Uterus (tissue), 4 donors: ENCODE results near the gene XYLT1. TPM values are rescaled to one million over a fixed set of nuclear protein-coding genes. Genes with fewer than 3 reads are reported as not detected.
A peak's percentile ranks its signal among the peaks of the same experiment; 100 is the strongest.

Source experiments
- DNase-seq, 2 donors: peaks; one replicate each; pipeline ENCODE4 v3.0.0-alpha.2; 2019 to 2020
- H3K27ac ChIP-seq, 2 donors: fragments of 200-600 bp; sonication (generic); 1 replicate in 1 of 2; 2 replicates in 1 of 2; pipeline ENCODE4 v1.5.1; 2016 to 2018
- H3K27me3 ChIP-seq, 2 donors: fragments of 200-600 bp; sonication (generic); one replicate each; pipeline ENCODE4 v1.5.1; 2018 to 2019; ENCODE audit warnings: control low read depth in 1 of 2
- H3K36me3 ChIP-seq, 2 donors: fragments of 200-600 bp; sonication (generic); one replicate each; pipeline ENCODE4 v1.5.1; 2019; ENCODE audit warnings: control low read depth in 1 of 2
- H3K4me1 ChIP-seq, 2 donors: fragments of 200-600 bp; sonication (generic); one replicate each; pipeline ENCODE4 v1.5.1; 2018 to 2019; ENCODE audit warnings: control low read depth in 1 of 2
- H3K4me3 ChIP-seq, 2 donors: fragments of 200-600 bp; sonication (generic); 1 replicate in 1 of 2; 2 replicates in 1 of 2; pipeline ENCODE4 v1.5.1; 2018 to 2019; ENCODE audit warnings: mild to moderate bottlenecking in 1 of 2
- H3K9me3 ChIP-seq, 2 donors: fragments of 200-600 bp; sonication (generic); one replicate each; pipeline ENCODE4 v1.5.1; 2019; ENCODE audit warnings: control low read depth in 1 of 2
- CTCF ChIP-seq, 4 experiments: fragments of 200-600 bp in 2 of 4; fragments of 450-650 bp in 2 of 4; sonication (generic) in 2 of 4; IDR thresholded peaks; one replicate each; pipeline ENCODE4 v1.5.1; 2016 to 2019; ENCODE audit warnings: antibody characterized with exemption in 4 of 4, mild to moderate bottlenecking in 2 of 4, moderate library complexity in 1 of 4
- POLR2A ChIP-seq, 2 donors: fragments of 450-650 bp; IDR thresholded peaks; one replicate each; pipeline ENCODE4 v1.6.1; 2016; ENCODE audit warnings: antibody characterized with exemption in 2 of 2, mild to moderate bottlenecking in 1 of 2, moderate library complexity in 1 of 2
- intact Hi-C: fragments of 100-400 bp; cut with DNase I; formaldehyde crosslinking; loops from one replicate; pipeline ENCODE4 v1.15.1; 2023; ENCODE audit warnings: low total_unique reads
- total RNA-seq, 4 donors: library from RNA; depleted of rRNA in 3 of 4; stranded (reverse); fragments of >200 nt in 3 of 4; gene quantifications; one replicate each; pipeline versions ENCODE4 v1.1.0 to v1.2.4, GENCODE V29; 2014 to 2023
- donor health status: DM: yes; HTN: yes; CAD: no.

XYLT1 gene
- total RNA-seq, 4 donors from 2014 or later, result 1.5 to 42.2 (median 15.7) TPM

- no peaks in the 10 kb centered on the region for H3K4me1 ChIP-seq
- H3K27me3 ChIP-seq, result no peaks in the 10 kb centered on the region
- no peak overlapping the region for H3K4me3 ChIP-seq
- intact Hi-C loops, result no loop called here
- no peaks in the 10 kb centered on the region for H3K36me3 ChIP-seq
- H3K27ac ChIP-seq, result no peak overlapping the region
- no peaks in the 10 kb centered on the region for H3K9me3 ChIP-seq
- no peak for TF ChIP-seq POLR2A (IDR thresholded peaks at IDR 0.05)
- no peak for TF ChIP-seq CTCF (IDR thresholded peaks at IDR 0.05)
- DNase-seq, result no peak
Observed at GRCh38 chr16:17321824-17322223, 148.9 kb downstream of the XYLT1 start.

- Histone ChIP-seq H3K9me3 (no peaks in the 10 kb centered on the region), H3K27ac (no peak overlapping the region), H3K27me3 (no peaks in the 10 kb centered on the region), H3K36me3 (no peaks in the 10 kb centered on the region), H3K4me3 (no peak overlapping the region), H3K4me1 (no peaks in the 10 kb centered on the region)
- DNase-seq, result no peak
- intact Hi-C loops, result no loop called here
- TF ChIP-seq CTCF (IDR thresholded peaks at IDR 0.05), result no peak
- no peak for TF ChIP-seq POLR2A (IDR thresholded peaks at IDR 0.05)
Observed at GRCh38 chr16:17320009-17320408, 150.8 kb downstream of the XYLT1 start.

- TF ChIP-seq POLR2A (IDR thresholded peaks at IDR 0.05) (no peak), CTCF (IDR thresholded peaks at IDR 0.05) (no peak)
- no peak overlapping the region for H3K27ac ChIP-seq
- no peaks in the 10 kb centered on the region for H3K27me3 ChIP-seq
- no peaks in the 10 kb centered on the region for H3K9me3 ChIP-seq
- H3K36me3 ChIP-seq, result no peaks in the 10 kb centered on the region
- no peak for DNase-seq
- intact Hi-C loops, result no loop called here
- no peak overlapping the region for H3K4me3 ChIP-seq
- peaks cover 0 to 6% of the 10 kb centered on the region in 2 donors for H3K4me1 ChIP-seq
Observed at GRCh38 chr16:17318238-17318637, 152.5 kb downstream of the XYLT1 start.

GRCh38 chr16:17316005-17316404, 154.8 kb downstream of the XYLT1 start:
- TF ChIP-seq CTCF (IDR thresholded peaks at IDR 0.05), result no peak
- TF ChIP-seq POLR2A (IDR thresholded peaks at IDR 0.05), result no peak
- DNase-seq, result no peak
- Histone ChIP-seq H3K27me3 (no peaks in the 10 kb centered on the region), H3K36me3 (no peaks in the 10 kb centered on the region), H3K4me3 (no peak overlapping the region), H3K4me1 (peaks cover 0 to 6% of the 10 kb centered on the region in 2 donors), H3K27ac (no peak overlapping the region), H3K9me3 (no peaks in the 10 kb centered on the region)
- intact Hi-C loops, result no loop called here

- H3K4me1 ChIP-seq, result peaks cover 0 to 6% of the 10 kb centered on the region in 2 donors
- TF ChIP-seq POLR2A (IDR thresholded peaks at IDR 0.05) (no peak), CTCF (IDR thresholded peaks at IDR 0.05) (no peak)
- no peaks in the 10 kb centered on the region for H3K9me3 ChIP-seq
- intact Hi-C loops, result no loop called here
- peak overlapping the region; percentile 87 to 88 for H3K27ac ChIP-seq
- no peaks in the 10 kb centered on the region for H3K27me3 ChIP-seq
- no peak overlapping the region for H3K4me3 ChIP-seq
- DNase-seq, result no peak
- H3K36me3 ChIP-seq, result no peaks in the 10 kb centered on the region
Observed at GRCh38 chr16:17313793-17314547, 156.8 kb downstream of the XYLT1 start.
